SH-SY5Y (cell line): ENCODE measurements around the gene KRT71.

Experiments
- GATA2 ChIP-seq: IDR thresholded peaks from 2 replicates; pipeline ENCODE4 v1.6.1; 2011; ENCODE audit warnings: mild to moderate bottlenecking, low read depth, low read length
- GATA3 ChIP-seq: IDR thresholded peaks from 2 replicates; pipeline ENCODE4 v1.6.1; 2011; ENCODE audit warnings: low read depth, mild to moderate bottlenecking, low read length, moderate library complexity

DNA sequence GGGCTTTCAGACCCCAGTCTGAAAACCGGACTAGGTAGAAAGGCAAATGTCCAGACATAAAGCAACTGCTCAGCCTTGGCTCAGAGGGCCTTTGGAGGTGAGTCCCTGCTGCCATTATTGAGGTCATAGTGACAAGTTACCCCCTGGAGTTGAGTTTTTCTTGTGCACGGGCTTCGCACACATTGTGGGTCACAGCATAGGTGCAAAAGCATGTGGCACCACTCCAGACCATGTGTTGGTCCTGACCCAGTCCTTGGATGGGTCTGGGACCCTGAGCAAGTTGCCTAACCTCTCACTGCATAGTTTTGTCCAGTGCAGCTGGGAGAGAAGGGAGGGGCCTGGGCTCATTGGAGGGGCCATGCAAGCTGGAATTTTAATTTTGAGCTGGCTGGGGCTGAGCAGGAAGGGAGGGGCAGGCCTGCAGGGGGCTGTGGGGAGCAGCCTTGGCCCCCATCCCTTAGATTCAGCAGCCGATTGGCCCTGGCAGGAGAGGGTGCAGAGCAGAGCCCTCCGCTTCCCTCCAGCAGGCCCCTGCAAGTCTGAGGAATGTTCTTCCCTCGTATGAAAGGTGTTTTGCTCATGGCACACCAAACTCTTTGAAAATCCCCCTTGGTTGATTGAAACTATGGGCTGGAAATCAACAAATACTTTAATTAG lies 28.6 kb downstream of the KRT71 start:
- no peak for TF ChIP-seq GATA2
- no peak for TF ChIP-seq GATA3
